LHCN-M2 (cell line): ENCODE data around the gene RAPGEF1. TPM values are rescaled to one million over a fixed set of nuclear protein-coding genes. Genes with fewer than 3 reads are reported as not detected.

Source experiments
- DNase-seq: peaks from one replicate; pipeline ENCODE4 v3.0.0-alpha.2; 2012; ENCODE audit warnings: low read depth
- total RNA-seq: library from RNA; depleted of rRNA; stranded (reverse); fragments of >200 nt; gene quantifications from 2 replicates; pipeline ENCODE4 v1.2.3, GENCODE V29; 2014

Gene RAPGEF1
- total RNA-seq, 1 experiment from 2014 or later = 44.9 TPM

GRCh38 chr9:131608493-131609037 is 131.3 kb downstream of the RAPGEF1 start:
- peak; percentile 82 for DNase-seq

GRCh38 chr9:131607591-131607990 is 132.3 kb downstream of the RAPGEF1 start:
- DNase-seq = no peak

GRCh38 chr9:131606896-131607567 is 132.8 kb downstream of the RAPGEF1 start:
- no peak for DNase-seq

- DNase-seq = no peak
Observed at GRCh38 chr9:131605770-131606590, 133.9 kb downstream of the RAPGEF1 start.

GRCh38 chr9:131603711-131604439 is 136.0 kb downstream of the RAPGEF1 start:
- no peak for DNase-seq

GRCh38 chr9:131603199-131603598 is 136.7 kb downstream of the RAPGEF1 start:
- DNase-seq = no peak

- no peak for DNase-seq
Observed at GRCh38 chr9:131601683-131602181, 138.1 kb downstream of the RAPGEF1 start.

- no peak for DNase-seq
Observed at GRCh38 chr9:131598121-131598520, 141.8 kb downstream of the RAPGEF1 start.

GRCh38 chr9:131597246-131597645 is 142.6 kb downstream of the RAPGEF1 start:
- DNase-seq = no peak

GRCh38 chr9:131596430-131596743 is 143.5 kb downstream of the RAPGEF1 start:
- no peak for DNase-seq

GRCh38 chr9:131595696-131596429 is 144.0 kb downstream of the RAPGEF1 start:
- no peak for DNase-seq

GRCh38 chr9:131594906-131595665 is 144.8 kb downstream of the RAPGEF1 start:
- no peak for DNase-seq

- no peak for DNase-seq
Observed at GRCh38 chr9:131593936-131594665, 145.8 kb downstream of the RAPGEF1 start.

- peak; percentile 17 for DNase-seq
Observed at GRCh38 chr9:131593091-131593820, 146.6 kb downstream of the RAPGEF1 start.

GRCh38 chr9:131591845-131592208 is 148.0 kb downstream of the RAPGEF1 start:
- DNase-seq = no peak

- peak; percentile 78 for DNase-seq
Observed at GRCh38 chr9:131590907-131591844, 148.7 kb downstream of the RAPGEF1 start.

GRCh38 chr9:131590449-131590848 is 149.4 kb downstream of the RAPGEF1 start:
- DNase-seq = no peak

- no peak for DNase-seq
Observed at GRCh38 chr9:131589993-131590392, 149.9 kb downstream of the RAPGEF1 start.
